Spleen (tissue), 7 donors: ENCODE data around the gene STRN4.

Experiments
- CTCF ChIP-seq, 11 experiments: fragments of 200-600 bp in 7 of 11; fragments of 450-650 bp in 4 of 11; sonication (generic) in 4 of 11; IDR thresholded peaks in 8 of 11; conservative IDR thresholded peaks in 3 of 11; 1 replicate in 7 of 11; 2 replicates in 4 of 11; pipeline versions ENCODE4 v1.4.0 to v1.8.0; 2016 to 2021; ENCODE audit warnings: antibody characterized with exemption in 11 of 11, inconsistent platforms in 4 of 11, mild to moderate bottlenecking in 1 of 11
- POLR2A ChIP-seq, 3 donors: fragments of 450-650 bp; IDR thresholded peaks; one replicate each; pipeline ENCODE4 v1.5.1; 2017; ENCODE audit warnings: antibody characterized with exemption in 3 of 3, mild to moderate bottlenecking in 1 of 3
- POLR2AphosphoS5 ChIP-seq, 3 donors: sonication (generic); formaldehyde crosslinking; IDR thresholded peaks; one replicate each; pipeline ENCODE4 v1.5.1; 2017; ENCODE audit warnings: antibody characterized with exemption in 3 of 3
- donor health status: DM: no; HTN: no; CAD: no; lungs with moderate emphysema.
- donor health status: DM: no; HTN: no; CAD: no.
- donor health status: DM: no; HTN: no; CAD: no.

GRCh38 chr19:46696866-46697203, 49.4 kb downstream of the STRN4 start:
- TF ChIP-seq CTCF (IDR thresholded peaks at IDR 0.05 in 8 of 11, conservative IDR thresholded peaks at IDR 0.05 in 3 of 11), result no peak
- peak in 1 of 3 donors; percentile 1 for TF ChIP-seq POLR2AphosphoS5 (IDR thresholded peaks at IDR 0.05)
- no peak for TF ChIP-seq POLR2A (IDR thresholded peaks at IDR 0.05)
